Endothelial cell of umbilical vein (primary cell): ENCODE measurements around the gene ASNSD1.
"Not testable (repeated sequence)": the region's sequence is repeated elsewhere in the genome, so short reads cannot be mapped to it uniquely, and the experiment has no call there.

Experiments
- CTCF ChIP-seq, 2 donors: IDR thresholded peaks; 1 replicate in 1 of 2; 2 replicates in 1 of 2; pipeline ENCODE4 v1.5.1; 2011; ENCODE audit warnings: low read length in 2 of 2, mild to moderate bottlenecking in 2 of 2, moderate library complexity in 2 of 2, control low read depth in 1 of 2, inconsistent platforms in 1 of 2, low read depth in 1 of 2; ENCODE audit not compliant: insufficient read depth in 1 of 2; ENCODE audit errors: extremely low read depth in 1 of 2
- EZH2 ChIP-seq: IDR thresholded peaks from 2 replicates; pipeline ENCODE4 v1.6.1; 2012; ENCODE audit warnings: borderline replicate concordance, low read depth, mild to moderate bottlenecking, moderate library complexity, low read length, inconsistent platforms; ENCODE audit not compliant: severe bottlenecking
- FOS ChIP-seq: IDR thresholded peaks from 2 replicates; pipeline ENCODE4 v1.6.1; 2011; ENCODE audit warnings: mild to moderate bottlenecking, low read length, moderate library complexity, borderline replicate concordance; ENCODE audit not compliant: insufficient read depth
- GATA2 ChIP-seq: IDR thresholded peaks from 2 replicates; pipeline ENCODE4 v1.7.0; 2011; ENCODE audit warnings: low read depth, mild to moderate bottlenecking, moderate library complexity, mixed read lengths, low read length; ENCODE audit not compliant: insufficient read length, insufficient read depth
- JUN ChIP-seq: IDR thresholded peaks from 2 replicates; pipeline ENCODE4 v1.6.1; 2011; ENCODE audit warnings: borderline replicate concordance, low read depth; ENCODE audit not compliant: insufficient read length, insufficient read depth
- MAX ChIP-seq: IDR thresholded peaks from 2 replicates; pipeline ENCODE4 v1.6.1; 2011; ENCODE audit not compliant: insufficient read depth, insufficient read length
- MYC ChIP-seq: IDR thresholded peaks from one replicate; pipeline ENCODE4 v1.6.1; 2011; ENCODE audit warnings: mild to moderate bottlenecking, low read depth, low read length
- POLR2A ChIP-seq: IDR thresholded peaks from 2 replicates; pipeline ENCODE4 v1.6.1; 2012; ENCODE audit warnings: low read depth, mild to moderate bottlenecking, control low read depth, low read length
- POLR2AphosphoS5 ChIP-seq: IDR thresholded peaks from 2 replicates; pipeline ENCODE4 v1.6.1; 2012; ENCODE audit warnings: low read depth, mild to moderate bottlenecking, control low read depth, low read length, moderate library complexity; ENCODE audit not compliant: insufficient read depth

GRCh38 chr2:189687796-189688195, 26.5 kb downstream of the ASNSD1 start:
- TF ChIP-seq CTCF (IDR thresholded peaks at IDR 0.05; ENCODE audit: extremely low read depth in 1 of 2, insufficient read depth in 1 of 2, low read depth in 1 of 2, low read length in 2 of 2); FOS; MYC; EZH2; POLR2AphosphoS5; POLR2A; MAX; JUN; GATA2: not testable (repeated sequence)
